Hepatocyte (in vitro differentiated cells): ENCODE data around the gene WHAMM.

Experiments
- EZH2 ChIP-seq: fragments of 200-600 bp; sonication (generic); IDR thresholded peaks from 2 replicates; pipeline ENCODE4 v1.6.1; 2016; ENCODE audit warnings: antibody characterized with exemption, mild to moderate bottlenecking, borderline replicate concordance
- EZH2phosphoT487 ChIP-seq: fragments of 200-600 bp; sonication (generic); IDR thresholded peaks from one replicate; pipeline ENCODE4 v1.6.1; 2018; ENCODE audit warnings: antibody characterized with exemption, mild to moderate bottlenecking, low read depth, moderate library complexity; ENCODE audit not compliant: unreplicated experiment, severe bottlenecking
- TF ChIP-seq, protein P1 (sequence below): fragments of 200-600 bp; sonication (generic); IDR thresholded peaks from 2 replicates; pipeline ENCODE4 v1.5.1; 2016; ENCODE audit warnings: antibody characterized with exemption, mild to moderate bottlenecking; ENCODE audit not compliant: poor library complexity

DNA sequence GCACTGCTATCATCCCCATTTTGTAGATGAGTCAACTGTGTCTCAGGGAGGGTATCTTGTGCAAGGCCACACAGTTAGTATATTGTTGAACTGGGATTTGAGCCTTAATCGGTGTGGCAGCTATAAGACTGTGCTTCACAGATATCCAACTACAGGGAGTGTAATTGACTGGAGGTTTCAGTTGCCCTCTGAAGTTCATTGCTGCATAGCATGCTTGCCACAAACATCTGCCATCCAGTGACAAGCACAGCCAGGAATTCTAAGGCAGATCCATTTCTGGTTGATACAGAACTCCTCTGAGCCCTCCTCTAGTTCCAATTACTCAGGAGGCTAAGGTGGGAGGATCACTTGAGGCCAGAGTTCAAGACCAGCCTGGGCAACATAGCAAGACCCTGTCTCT is 19.9 kb upstream of the WHAMM start:
- TF ChIP-seq, protein P1, sequence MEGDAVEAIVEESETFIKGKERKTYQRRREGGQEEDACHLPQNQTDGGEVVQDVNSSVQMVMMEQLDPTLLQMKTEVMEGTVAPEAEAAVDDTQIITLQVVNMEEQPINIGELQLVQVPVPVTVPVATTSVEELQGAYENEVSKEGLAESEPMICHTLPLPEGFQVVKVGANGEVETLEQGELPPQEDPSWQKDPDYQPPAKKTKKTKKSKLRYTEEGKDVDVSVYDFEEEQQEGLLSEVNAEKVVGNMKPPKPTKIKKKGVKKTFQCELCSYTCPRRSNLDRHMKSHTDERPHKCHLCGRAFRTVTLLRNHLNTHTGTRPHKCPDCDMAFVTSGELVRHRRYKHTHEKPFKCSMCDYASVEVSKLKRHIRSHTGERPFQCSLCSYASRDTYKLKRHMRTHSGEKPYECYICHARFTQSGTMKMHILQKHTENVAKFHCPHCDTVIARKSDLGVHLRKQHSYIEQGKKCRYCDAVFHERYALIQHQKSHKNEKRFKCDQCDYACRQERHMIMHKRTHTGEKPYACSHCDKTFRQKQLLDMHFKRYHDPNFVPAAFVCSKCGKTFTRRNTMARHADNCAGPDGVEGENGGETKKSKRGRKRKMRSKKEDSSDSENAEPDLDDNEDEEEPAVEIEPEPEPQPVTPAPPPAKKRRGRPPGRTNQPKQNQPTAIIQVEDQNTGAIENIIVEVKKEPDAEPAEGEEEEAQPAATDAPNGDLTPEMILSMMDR, result no peak
- TF ChIP-seq EZH2, result no peak
- TF ChIP-seq EZH2phosphoT487, result no peak
